GM21619 (cell line): ENCODE results near the gene KCND1.
"Not testable (repeated sequence)": the region's sequence is repeated elsewhere in the genome, so short reads cannot be mapped to it uniquely, and the experiment has no call there.

ENCODE experiments used
- ATAC-seq: cut with Tn5 transposase; IDR thresholded peaks from one replicate; pipeline ENCODE4 v1.9.1; 2021; ENCODE audit not compliant: unreplicated experiment

The KCND1 gene

DNA sequence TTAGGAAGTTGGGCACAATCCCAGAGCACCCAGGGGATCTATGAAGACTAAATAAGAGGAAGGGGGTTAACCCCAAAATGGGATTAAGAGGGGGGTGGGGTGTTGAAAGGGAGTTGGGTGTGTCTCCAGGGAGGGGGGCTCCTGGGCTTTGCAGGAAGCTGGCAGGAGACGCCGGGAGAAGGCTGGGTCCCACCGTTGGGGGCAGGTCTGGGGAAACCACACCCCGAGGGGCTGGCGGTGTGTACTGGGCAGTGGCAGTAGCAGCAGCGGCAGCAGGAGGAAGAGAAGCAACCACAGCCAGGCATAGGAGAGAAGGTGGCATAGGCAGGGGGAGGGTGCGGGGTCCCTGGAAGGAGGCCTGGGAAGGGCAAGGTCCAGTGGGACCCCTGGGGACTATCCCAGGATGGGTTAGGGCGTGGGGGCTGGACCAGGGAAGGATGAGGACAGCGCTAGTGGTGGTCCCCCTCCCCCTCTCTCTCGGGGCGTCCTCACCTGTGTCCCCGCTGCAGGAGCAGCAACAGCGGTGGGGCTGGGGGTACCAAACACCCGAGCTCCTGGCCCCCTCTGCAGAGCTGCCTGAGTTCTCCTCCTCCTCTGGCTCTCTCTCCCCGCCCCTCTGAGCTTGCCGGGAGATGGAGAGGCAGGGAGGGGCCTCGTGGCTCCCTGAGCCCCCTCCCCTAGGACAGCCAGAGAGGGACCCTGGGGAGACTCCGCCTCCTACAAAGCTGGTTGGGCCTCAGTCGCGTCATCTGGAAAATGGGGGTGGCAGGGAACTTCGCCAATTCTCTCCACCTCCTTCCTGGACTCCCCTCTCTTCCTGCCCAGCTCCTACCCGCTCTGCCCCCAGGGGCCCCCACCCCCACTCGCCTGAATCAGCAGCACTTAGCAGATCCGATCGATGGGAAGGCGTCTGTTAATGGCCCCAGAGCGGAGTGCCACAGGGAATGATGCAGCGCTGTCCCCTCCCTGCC lies at the start of gene KCND1:
TSS of gene KCND1 (minus strand) at position 596 of the 971 bp plus-strand sequence. CDS start 1,573 bp downstream, outside the sequence.
- no peak for ATAC-seq

DNA sequence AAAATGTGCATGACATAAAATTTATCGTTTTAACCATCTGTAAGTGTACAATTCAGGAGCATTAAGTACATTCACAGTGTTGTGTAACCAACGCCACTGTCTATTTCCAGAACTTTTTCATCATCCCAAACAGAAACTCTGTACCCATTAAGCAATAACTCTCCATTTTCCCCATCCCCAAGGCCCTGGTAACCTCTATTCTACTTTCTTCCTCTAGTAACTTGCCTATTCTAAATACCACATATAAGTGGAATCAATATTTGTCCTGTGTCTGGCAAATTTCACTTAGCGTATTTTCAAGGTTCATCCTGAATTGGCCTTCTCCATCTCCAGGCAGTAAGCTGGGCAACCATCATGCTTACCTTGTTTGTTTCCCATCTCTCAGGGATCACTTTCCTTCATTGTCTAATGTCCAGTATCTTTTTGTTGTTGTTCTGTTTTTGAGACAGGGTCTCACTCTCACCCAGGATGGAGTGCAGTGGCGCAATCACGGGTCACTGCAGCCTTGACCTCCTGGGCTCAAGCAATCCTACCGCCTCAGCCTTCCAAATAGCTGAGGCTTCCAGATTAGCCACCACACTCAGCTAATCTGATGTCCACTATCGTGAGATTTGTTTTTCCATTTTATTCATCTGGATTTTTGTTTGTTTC lies 48.1 kb upstream of the KCND1 start:
- no peak for ATAC-seq

DNA sequence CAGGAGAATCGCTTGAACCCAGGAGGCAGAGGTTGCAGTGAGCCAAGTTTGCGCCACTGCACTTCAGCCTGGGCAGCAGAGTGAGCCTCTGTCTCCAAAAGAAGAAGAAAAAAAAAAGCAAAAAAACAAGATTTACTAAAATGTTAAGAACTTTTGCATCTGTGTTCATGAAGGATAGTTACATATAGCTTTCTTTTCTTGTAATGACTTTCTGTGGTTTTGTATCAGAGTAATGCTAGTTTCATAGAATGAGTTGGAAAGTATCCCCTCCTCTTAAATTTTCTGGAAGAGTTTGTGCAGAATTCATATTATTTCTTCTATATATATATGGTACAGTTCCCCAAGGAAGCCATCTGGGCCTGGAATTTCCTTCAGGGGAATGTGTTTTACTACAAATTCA lies 47.4 kb upstream of the KCND1 start:
- no peak for ATAC-seq

DNA sequence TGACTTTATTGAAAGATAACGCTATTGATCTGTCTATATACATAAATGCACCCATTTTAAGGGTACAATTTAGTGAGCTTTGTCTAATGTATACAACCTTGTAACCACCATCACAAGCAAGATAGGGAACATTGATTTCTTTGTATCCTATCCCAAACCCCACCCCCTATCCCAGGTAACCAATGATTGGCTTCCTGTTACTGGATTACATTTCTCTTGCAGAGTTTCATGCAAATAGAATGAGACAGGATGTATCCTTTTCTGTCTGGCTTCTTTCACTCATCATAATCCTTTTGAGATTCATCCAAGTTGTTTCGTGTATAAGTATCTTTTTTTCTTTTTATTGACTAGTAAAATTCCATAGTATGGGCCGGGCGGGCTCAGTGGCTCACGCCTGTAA lies 32.1 kb upstream of the KCND1 start:
- no peak for ATAC-seq

DNA sequence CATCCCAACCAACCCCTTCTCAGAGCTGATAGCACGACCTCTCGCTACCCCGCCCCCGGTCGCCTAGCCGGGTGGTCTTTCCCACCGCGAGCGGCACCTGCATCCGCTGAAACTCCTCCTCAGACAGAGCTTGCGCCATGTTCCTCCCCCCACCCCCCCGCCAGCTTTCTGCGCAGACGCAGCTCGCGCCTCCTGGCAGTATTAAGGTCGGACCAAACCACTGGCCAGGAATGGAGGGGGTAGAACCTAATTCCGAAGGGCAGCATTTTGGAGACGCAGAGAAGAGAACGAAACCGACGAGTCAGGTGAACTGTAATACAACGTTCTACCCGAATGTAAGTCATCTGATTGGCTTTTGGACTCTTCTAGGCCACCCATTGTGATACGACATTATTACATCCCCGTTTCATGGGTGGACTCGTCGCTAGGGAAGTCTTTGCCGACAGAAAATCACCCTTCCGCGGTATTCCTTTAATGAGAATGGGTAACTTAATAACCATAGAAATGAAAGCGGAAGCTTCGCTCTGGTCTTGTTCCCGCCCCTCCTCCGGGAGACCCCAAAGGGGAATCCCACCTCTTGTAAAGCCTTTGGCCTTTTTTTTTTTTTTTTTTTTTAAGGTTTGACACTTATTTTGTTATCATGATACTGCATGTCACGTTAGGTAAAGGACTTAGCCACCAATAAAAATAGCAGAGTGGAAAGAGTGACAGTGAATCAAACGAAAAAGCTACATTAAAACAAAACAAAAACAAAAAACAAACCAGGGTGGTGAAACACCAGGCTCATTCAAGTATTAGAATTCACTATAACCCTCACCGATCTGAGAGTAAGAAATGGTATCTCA lies 30.7 kb upstream of the KCND1 start, which contains the start of gene GRIPAP1:
TSS of gene GRIPAP1 (minus strand) at position 174 of the 845 bp plus-strand sequence. CDS start at position 139, 35 bp downstream.
- peak; percentile 73 for ATAC-seq

DNA sequence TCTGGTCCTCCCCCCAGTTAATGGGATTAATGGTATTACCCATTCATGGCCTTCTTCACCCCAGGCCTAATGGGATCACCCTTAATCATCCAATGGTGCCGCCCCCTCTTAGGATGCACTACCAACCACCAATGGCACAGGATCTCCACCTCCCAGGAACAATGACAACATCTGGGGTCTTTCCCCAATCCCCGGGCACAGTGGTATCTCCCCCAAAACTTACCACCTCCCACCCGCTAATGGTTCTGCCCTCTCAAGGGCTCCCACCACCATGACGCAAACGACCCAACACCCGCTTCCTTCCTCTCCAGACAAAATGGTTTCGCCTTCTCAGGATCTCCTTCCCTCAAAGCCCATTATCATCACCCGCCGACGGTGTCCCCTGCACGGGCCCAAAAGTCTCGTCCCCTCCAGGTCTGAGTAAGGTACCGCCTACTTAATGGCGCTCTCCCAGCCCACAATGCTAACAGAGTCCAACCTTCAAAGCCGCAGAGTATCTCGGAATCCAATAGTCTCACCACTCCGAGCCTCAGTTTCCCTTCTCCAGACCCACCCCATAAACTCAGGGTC lies 30.0 kb upstream of the KCND1 start:
- peak; percentile 19 for ATAC-seq

DNA sequence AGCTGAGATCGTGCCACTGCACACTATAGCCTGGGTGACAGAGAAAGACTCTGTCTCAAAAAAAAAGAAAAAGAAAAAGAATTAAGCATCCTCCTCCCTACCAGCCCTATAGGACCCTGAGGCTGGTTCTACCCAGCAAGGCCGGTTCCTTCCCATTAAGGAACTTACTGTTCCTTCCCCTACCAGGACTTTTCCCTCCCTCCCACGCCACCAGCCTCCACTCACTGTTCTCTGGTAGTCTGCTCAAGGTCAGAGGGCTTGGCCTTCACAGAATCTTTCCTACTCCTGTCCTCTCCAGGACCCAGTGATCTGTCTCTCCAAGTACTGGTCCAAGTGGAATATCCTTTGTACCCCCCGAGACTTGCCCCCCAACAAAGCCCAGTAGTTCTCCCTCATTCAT lies 29.0 kb upstream of the KCND1 start:
- no peak for ATAC-seq

DNA sequence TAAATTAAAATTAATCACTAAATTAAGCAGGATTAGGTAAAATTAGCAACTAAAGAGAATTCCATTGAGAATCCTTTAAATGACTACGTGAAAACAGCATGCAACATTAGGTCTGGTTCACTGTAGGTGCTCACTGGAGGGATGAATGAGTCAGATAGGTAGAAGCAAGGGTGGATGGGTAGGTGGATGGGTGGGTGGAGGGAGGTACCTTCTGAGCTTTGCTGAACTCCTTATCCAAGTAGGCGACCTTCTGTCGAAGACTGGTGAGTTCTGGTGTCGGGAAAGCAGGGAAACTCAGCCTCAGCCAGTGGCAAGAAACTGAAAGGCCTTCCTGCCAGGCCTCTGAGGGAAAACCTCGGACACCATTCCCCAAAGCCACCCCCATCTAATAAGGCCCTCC lies 27.4 kb upstream of the KCND1 start:
- ATAC-seq, result no peak

DNA sequence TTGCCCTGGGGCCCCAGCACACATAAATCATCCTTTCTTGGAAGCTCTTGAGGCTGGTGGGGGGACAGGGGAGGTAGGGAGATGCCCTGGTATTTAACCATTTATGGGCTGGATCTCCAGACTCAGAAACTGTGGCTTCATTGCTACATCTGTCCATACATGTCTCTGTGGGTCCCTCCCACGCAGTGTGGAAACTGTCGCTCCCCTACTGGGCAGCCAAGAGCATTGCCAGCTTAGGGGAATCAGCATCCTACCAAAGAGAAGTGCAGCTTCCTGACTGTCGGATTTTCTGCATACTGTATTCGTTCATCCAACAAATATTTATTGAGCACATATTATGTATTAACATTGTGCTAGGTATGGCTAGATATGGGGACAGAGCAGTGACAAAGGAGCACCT lies 26.7 kb upstream of the KCND1 start:
- ATAC-seq, result no peak

DNA sequence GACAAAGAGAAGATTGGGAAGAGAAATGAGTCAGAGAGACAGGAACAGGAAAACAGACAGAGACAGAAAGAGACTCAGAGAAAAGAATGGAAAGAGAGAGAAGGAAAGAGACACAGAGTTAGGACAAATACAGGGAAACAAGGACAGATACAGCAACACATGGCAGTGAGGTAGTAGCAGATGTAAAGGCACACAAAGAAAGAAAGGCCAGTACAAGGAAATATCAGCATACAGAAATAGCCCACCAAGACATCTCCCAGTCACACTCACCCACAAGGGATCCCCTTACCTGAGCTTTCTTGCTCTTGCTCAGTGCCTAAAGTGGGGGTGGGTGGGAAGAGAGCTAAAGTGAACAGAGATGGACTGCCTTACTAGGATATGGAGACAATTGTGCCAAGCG lies 26.2 kb upstream of the KCND1 start:
- no peak for ATAC-seq

DNA sequence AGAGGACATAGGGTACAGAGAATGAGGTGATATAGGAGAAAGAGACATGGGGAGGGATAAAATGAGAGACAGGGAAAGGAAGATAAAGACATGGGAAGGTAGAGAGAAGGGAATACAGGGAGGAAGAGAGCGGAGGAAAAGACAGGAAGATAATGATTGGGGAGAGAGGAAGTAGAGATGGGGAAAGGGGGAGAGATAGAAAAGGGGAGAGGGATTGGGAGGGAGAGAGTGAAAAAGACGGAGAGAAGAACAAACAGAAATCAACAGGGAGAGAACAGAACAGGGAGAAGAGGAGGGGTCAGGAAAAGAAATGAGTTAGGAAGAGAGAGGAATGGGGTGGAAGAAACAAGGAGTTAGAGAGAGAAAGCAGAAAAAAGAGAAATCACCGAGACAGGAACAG lies 25.8 kb upstream of the KCND1 start:
- no peak for ATAC-seq

DNA sequence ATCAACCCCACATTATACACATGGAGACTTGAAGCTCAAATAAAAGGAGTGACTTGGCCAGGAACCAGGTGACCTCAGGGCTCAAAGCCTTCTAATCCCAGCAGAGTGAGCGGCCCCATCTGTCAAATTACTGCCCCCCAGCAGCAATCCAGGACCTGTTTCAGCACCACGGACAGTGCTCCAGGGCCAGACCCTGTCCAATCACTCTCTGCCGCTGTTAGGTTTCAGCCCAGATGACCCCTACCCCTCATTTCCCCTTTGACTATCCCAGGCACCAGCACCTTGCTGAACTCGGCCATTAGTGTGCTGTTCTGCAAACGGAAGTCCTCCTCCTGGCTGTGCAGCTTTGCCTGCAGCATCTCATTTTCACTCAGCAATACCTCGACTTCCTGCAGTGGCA lies 25.3 kb upstream of the KCND1 start:
- no peak for ATAC-seq

DNA sequence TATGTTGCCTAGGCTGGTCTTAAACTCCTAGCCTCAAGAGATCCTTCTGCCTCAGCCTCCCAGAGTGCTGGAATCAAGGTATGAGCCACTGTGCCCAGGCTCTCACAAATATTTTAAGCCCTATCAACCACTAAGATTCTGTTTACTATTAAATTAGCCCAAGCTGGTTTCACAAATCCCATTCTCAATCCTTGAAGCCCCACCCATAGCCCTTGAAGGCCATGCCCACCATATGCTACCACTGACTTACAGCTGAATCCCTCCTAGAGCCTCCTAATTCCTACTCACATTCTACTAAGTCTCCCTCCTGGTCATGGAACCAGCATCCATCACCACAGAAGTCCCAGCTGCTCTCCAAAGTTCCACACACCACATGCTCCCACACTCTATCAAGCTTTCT lies 20.7 kb upstream of the KCND1 start:
- ATAC-seq, result no peak

DNA sequence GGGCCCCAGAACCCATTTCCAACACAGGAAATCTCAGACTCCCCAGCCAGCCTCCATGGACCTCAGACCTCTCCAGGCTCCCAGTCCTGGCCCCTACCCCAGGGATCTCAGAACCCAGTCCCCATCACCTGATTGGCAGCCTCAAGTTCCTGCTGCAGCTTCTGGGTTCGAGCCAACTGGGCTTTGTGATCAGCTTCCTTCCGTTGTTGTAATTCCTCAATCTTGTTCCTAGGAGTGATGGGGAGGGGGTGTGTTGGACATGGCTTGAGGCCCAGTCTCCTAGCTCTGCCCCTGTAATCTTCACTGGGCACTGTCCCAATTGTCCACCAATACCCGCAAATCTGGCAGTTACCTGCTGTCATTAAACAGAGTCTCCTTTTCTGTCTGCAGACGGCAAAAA lies 17.8 kb upstream of the KCND1 start:
- ATAC-seq, result no peak

DNA sequence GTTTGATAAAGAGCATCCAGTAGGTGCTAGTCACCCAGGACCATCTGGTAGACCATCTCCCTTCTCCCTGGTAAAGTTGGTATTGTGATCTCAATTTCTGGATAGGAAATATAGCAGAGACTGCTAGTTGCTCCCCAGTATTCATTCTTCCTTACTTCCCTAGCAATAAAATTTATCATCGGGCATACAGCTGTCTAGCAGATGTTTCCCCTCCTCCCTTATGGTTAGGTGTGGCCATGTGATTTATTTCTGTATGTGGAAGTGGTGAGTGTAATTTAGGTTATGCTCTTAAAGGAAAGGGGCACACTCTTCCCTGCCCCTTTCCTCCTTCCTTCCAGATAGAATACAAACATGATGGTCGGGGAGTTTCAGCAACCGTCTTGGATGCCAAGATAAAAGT lies 12.3 kb upstream of the KCND1 start:
- ATAC-seq, result no peak

DNA sequence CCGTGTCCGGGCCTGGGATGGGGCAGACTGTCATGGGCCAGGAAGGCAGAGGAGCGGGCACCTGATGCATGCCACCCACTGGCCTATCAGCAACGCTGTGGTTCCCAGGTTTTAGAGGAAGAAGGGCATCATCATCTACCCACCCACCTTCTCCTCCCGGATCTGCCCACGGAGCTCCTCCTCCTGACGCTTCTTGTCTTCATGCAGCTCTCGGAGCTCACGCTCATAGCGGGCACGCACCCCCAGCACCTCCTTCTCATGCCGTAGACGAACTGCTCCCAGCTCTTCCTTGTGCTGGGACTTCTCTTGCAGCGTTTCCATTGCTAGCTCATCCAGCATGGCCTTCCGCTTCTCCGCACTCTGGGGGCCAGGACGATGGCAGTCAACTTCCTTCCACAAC lies 11.4 kb upstream of the KCND1 start:
- ATAC-seq, result no peak

DNA sequence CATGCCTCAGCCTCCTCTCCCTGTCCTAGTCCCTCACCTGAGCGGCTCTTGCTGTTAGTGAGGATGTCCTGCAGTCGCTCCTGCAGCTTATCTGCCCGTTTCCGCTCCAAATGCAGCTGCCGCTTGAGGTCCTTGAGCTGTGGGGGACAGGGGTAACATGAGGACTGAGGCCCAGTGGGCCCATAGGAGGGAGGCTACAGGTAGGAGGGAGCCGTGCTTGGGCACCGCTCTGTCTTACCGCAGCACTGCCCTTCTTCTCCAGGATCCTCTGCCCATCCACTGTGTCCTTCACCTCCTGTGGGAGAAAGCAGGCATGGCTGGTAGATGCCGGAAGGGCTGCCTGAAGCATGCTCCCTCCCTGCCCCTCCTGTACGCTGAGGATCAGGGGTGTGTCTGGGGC lies 9.5 kb upstream of the KCND1 start:
- no peak for ATAC-seq

DNA sequence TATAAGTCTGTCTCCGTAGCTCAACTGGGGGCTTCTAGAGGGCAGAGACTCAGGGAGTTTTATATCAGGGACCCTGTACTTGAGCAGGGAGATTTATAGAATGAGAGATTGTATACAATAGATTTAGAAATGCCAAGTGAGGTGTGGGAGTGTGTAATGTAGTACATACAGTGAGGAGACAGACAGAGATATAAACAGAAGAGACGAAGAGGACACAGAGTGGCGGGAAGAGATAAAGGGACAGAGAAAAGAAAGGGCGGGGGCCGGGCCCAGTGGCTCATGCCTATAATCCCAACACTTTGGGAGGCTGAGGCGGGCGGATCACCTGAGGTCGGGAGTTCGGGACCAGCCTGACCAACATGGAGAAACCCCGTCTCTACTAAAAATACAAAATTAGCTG lies 8.7 kb upstream of the KCND1 start:
- ATAC-seq, result not testable (repeated sequence)

DNA sequence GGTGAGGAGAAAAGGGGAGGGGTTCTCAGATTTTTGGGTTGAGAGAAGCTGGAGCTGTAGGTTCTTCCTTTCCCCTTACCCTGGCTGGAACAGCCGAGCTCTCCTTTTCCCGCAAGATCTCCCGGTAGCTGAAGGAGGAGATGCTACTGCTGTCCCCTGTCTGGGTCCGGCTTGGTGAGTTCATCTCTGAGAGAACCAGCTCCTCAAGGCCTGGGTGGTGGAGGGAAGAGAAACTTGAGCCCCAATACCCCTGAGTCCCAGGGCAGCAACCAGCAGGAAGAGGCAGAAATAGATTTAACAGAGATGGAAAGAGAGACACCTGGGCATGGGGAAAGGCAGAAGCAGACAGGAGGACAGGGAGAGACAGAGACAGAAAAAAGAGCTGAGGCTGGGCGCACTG lies 6.6 kb upstream of the KCND1 start:
- no peak for ATAC-seq

DNA sequence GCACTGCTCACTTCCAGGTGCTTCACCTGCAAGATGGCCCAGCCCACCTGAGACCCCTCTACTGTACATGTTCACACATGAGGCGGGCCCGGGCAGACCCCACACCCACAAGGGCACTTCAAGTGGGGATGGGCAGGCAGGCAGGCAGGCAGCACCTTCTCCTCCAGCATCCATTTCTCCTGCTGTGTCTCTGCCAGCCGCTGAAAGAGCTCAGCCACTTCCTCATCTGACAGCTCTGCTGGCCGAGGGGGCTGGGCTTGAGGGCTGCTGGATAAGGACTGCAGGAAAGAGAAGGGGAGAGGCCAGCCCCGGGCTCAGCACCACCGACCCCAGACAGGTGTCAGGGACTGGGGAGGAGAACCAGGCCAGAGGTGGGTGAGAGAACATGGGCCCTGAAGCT lies 4.4 kb upstream of the KCND1 start:
- no peak for ATAC-seq

DNA sequence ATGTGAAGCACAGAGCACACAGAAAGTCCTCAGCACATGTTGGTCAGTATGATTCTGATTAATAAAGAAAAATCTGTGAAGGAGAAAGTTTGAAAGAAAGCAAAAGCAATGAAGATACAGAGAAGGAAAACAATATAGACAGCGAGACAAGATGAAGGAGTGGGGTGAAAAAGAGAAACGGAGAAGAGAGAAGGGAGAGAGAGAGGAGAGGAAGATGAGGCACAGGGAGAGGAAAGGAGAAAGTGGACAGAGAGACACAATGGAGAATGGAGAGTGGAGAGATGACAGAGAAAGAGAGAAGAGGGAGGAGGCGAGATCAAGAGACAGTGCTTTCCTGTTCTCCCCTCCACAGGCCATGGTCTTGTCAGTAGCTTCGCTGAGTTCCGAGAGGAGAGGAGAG lies 3.9 kb upstream of the KCND1 start:
- no peak for ATAC-seq
